ENCODE data around the gene MSLN. TPM values are rescaled to one million over a fixed set of nuclear protein-coding genes. Genes with fewer than 3 reads are reported as not detected.

The MSLN gene
- total and polyA plus RNA-seq, 2 experiments from 2014 or later, result 0.10 TPM; not detected in 1

DNA sequence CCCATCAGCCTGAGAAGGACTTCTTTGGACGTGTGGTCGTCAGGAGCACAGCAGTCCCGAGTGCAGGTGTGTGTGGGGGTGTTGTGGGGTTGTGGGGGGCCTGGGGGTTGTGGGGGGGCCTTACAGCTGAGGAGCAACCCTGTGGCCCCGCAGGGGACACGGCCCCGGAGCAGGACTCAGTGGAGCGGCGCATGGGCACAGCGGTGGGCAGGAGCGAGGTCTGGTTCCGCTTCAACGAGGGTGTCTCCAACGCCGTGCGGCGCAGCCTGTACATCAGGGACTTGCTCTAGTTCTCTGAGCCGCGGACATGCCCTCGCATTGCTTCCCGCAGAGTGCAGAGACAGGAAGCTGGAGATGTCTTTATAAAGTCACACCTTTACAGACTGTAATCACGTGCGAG is 37.2 kb downstream of the MSLN start:
- Histone ChIP-seq H3K36me3 (ENCODE audit: insufficient read depth) (no peaks in the 10 kb centered on the region), H3K9me2 (ENCODE audit: insufficient read depth) (no peaks in the 10 kb centered on the region)
- ATAC-seq, result no peak

More for the DNA sequence above, 37.2 kb downstream of the MSLN start:
- Histone ChIP-seq H3K4me3 (no peak overlapping the region), H3K27ac (ENCODE audit: low read depth) (no peak overlapping the region), H3K4me1 (ENCODE audit: insufficient read depth) (peaks cover 3% of the 10 kb centered on the region; the same call in 1 of the 2 replicates), H3K27me3 (ENCODE audit: insufficient read depth) (peaks cover 20% of the 10 kb centered on the region), H3K79me2 (replicated peaks; ENCODE audit: insufficient read depth) (no peaks in the 10 kb centered on the region), H2AFZ (no peak overlapping the region), H3F3A (replicated peaks; ENCODE audit: low read depth) (no peaks in the 10 kb centered on the region), H4K20me1 (replicated peaks; ENCODE audit: insufficient read depth) (peaks cover 4% of the 10 kb centered on the region; the same call in 1 of the 2 replicates), H3K4me2 (no peak overlapping the region)
- peaks cover 23% of the 10 kb centered on the region; the same call in 2 of the 3 replicates for H3K36me3 Mint-ChIP-seq (ENCODE audit: low read depth)
- no peak overlapping the region for H3K4me3 Mint-ChIP-seq
- H3K27ac Mint-ChIP-seq, result no peak overlapping the region
- peaks cover 24% of the 10 kb centered on the region for H3K27me3 Mint-ChIP-seq (ENCODE audit: insufficient read depth, low read depth, poor library complexity)
- no peaks in the 10 kb centered on the region; the same call in 1 of the 3 replicates for H3K9me3 Mint-ChIP-seq
- H3K4me1 Mint-ChIP-seq, result no peaks in the 10 kb centered on the region
- TF ChIP-seq, protein P1, sequence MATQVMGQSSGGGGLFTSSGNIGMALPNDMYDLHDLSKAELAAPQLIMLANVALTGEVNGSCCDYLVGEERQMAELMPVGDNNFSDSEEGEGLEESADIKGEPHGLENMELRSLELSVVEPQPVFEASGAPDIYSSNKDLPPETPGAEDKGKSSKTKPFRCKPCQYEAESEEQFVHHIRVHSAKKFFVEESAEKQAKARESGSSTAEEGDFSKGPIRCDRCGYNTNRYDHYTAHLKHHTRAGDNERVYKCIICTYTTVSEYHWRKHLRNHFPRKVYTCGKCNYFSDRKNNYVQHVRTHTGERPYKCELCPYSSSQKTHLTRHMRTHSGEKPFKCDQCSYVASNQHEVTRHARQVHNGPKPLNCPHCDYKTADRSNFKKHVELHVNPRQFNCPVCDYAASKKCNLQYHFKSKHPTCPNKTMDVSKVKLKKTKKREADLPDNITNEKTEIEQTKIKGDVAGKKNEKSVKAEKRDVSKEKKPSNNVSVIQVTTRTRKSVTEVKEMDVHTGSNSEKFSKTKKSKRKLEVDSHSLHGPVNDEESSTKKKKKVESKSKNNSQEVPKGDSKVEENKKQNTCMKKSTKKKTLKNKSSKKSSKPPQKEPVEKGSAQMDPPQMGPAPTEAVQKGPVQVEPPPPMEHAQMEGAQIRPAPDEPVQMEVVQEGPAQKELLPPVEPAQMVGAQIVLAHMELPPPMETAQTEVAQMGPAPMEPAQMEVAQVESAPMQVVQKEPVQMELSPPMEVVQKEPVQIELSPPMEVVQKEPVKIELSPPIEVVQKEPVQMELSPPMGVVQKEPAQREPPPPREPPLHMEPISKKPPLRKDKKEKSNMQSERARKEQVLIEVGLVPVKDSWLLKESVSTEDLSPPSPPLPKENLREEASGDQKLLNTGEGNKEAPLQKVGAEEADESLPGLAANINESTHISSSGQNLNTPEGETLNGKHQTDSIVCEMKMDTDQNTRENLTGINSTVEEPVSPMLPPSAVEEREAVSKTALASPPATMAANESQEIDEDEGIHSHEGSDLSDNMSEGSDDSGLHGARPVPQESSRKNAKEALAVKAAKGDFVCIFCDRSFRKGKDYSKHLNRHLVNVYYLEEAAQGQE (IDR thresholded peaks at IDR 0.05; ENCODE audit: unreplicated experiment), result no peak
- TF ChIP-seq EZH2 (IDR thresholded peaks at IDR 0.05; ENCODE audit: low read depth, unreplicated experiment) (no peak), CREB1 (CRISPR knock-in tag; IDR thresholded peaks at IDR 0.05; ENCODE audit: low read depth) (no peak), STAT1 (IDR thresholded peaks at IDR 0.05; ENCODE audit: unreplicated experiment) (no peak), POLR2AphosphoS5 (IDR thresholded peaks at IDR 0.05; ENCODE audit: low read depth) (no peak), EZH2phosphoT487 (IDR thresholded peaks at IDR 0.05; ENCODE audit: unreplicated experiment) (no peak)
- TF ChIP-seq, protein P2, sequence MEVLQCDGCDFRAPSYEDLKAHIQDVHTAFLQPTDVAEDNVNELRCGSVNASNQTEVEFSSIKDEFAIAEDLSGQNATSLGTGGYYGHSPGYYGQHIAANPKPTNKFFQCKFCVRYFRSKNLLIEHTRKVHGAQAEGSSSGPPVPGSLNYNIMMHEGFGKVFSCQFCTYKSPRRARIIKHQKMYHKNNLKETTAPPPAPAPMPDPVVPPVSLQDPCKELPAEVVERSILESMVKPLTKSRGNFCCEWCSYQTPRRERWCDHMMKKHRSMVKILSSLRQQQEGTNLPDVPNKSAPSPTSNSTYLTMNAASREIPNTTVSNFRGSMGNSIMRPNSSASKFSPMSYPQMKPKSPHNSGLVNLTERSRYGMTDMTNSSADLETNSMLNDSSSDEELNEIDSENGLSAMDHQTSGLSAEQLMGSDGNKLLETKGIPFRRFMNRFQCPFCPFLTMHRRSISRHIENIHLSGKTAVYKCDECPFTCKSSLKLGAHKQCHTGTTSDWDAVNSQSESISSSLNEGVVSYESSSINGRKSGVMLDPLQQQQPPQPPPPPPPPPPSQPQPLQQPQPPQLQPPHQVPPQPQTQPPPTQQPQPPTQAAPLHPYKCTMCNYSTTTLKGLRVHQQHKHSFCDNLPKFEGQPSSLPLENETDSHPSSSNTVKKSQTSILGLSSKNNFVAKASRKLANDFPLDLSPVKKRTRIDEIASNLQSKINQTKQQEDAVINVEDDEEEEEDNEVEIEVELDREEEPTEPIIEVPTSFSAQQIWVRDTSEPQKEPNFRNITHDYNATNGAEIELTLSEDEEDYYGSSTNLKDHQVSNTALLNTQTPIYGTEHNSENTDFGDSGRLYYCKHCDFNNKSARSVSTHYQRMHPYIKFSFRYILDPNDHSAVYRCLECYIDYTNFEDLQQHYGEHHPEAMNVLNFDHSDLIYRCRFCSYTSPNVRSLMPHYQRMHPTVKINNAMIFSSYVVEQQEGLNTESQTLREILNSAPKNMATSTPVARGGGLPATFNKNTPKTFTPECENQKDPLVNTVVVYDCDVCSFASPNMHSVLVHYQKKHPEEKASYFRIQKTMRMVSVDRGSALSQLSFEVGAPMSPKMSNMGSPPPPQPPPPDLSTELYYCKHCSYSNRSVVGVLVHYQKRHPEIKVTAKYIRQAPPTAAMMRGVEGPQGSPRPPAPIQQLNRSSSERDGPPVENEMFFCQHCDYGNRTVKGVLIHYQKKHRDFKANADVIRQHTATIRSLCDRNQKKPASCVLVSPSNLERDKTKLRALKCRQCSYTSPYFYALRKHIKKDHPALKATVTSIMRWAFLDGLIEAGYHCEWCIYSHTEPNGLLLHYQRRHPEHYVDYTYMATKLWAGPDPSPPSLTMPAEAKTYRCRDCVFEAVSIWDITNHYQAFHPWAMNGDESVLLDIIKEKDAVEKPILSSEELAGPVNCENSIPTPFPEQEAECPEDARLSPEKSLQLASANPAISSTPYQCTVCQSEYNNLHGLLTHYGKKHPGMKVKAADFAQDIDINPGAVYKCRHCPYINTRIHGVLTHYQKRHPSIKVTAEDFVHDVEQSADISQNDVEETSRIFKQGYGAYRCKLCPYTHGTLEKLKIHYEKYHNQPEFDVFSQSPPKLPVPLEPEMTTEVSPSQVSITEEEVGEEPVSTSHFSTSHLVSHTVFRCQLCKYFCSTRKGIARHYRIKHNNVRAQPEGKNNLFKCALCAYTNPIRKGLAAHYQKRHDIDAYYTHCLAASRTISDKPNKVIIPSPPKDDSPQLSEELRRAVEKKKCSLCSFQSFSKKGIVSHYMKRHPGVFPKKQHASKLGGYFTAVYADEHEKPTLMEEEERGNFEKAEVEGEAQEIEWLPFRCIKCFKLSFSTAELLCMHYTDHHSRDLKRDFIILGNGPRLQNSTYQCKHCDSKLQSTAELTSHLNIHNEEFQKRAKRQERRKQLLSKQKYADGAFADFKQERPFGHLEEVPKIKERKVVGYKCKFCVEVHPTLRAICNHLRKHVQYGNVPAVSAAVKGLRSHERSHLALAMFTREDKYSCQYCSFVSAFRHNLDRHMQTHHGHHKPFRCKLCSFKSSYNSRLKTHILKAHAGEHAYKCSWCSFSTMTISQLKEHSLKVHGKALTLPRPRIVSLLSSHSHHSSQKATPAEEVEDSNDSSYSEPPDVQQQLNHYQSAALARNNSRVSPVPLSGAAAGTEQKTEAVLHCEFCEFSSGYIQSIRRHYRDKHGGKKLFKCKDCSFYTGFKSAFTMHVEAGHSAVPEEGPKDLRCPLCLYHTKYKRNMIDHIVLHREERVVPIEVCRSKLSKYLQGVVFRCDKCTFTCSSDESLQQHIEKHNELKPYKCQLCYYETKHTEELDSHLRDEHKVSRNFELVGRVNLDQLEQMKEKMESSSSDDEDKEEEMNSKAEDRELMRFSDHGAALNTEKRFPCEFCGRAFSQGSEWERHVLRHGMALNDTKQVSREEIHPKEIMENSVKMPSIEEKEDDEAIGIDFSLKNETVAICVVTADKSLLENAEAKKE (CRISPR knock-in tag; IDR thresholded peaks at IDR 0.05), result no peak
- no peak for DNase-seq (ENCODE audit: low spot score)
